Dermis blood vessel endothelial cell (primary cell): ENCODE data around the gene PRTFDC1. TPM values are rescaled to one million over a fixed set of nuclear protein-coding genes. Genes with fewer than 3 reads are reported as not detected.
"Not testable (repeated sequence)": the region's sequence is repeated elsewhere in the genome, so short reads cannot be mapped to it uniquely, and the experiment has no call there.

Experiments used
- DNase-seq: peaks from one replicate; pipeline ENCODE4 v3.0.0; 2010
- total RNA-seq: library from RNA; depleted of rRNA; stranded (reverse); fragments of >200 nt; gene quantifications from 2 replicates; pipeline ENCODE4 v1.2.3, GENCODE V29; 2014

Gene PRTFDC1, protein sequence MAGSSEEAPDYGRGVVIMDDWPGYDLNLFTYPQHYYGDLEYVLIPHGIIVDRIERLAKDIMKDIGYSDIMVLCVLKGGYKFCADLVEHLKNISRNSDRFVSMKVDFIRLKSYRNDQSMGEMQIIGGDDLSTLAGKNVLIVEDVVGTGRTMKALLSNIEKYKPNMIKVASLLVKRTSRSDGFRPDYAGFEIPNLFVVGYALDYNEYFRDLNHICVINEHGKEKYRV
- 8.0 and 13.2 TPM in 2 replicates for total RNA-seq

- DNase-seq, result peak; percentile 35
These were observed at the start of gene PRTFDC1 for GRCh38 chr10:24952143-24952706. Gene PRTFDC1 (minus strand): TSS chr10:24952606. CDS start chr10:24952575, 31 bp downstream.

- no peak for DNase-seq
These were observed 45.6 kb upstream of the PRTFDC1 start for GRCh38 chr10:24998044-24998443.

- DNase-seq, result no peak
These were observed 42.7 kb upstream of the PRTFDC1 start for GRCh38 chr10:24995072-24995471.

DNA sequence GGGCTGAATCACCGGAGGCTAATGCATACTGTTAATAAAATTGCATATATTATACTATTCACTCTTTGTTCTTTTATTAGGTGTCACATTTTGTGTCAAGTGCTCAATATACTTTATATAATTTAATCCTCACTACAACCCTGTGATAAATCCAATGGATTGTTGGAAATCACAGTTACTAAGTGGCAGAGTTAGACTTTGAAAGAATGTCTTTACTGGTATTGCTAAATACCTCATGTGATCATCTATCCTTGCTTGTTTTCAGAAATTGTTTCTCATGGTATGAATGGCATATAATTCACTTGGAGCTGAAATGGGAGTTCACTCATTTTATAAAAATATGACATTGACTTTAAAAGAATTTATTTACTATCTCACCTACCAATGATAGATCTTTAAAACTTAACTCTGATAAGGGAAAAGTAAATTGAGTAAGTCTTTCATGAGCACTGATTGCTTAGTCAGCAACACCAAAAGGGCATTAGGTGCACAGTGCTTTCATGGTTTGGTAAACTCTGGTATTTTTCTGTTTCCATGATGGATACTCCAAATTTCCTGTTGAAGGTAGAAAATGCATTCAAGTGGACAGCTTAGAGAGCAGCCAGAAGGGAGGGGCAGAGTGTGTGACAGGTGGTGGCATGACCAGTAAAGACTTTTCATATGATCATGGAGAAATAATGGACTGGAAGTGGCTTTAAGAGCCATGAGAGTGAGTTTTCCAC lies 41.0 kb upstream of the PRTFDC1 start:
- no peak for DNase-seq

DNA sequence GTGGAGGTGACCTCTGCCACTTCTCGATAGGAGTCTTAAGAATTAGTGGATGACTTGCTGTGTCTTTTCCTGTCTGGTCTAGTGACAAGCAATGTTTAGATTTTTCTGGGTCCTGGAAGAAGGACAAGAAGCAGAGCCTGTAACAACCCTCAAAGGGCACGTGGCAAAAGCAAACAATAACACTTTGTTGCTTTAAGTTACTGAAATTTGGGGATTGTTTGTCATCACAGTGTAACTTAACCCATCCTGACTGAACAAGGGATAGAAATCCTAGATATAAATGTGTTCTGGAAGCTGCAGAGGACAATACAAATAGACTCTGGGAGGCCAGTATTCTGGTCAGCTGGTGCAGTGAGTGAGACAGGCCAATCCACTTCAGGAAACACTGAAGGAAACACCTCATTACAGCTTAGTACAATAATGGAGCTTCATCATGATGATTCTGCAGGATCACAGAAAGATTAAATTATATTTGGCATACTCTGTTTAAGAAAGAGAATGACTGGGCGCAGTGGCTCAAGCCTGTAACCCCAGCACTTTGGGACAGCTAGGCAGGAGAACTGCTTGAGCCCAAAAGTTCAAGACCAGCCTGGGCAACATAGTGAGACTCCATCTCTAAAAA lies 40.2 kb upstream of the PRTFDC1 start:
- peak; percentile 36 for DNase-seq

- no peak for DNase-seq
These were observed 38.9 kb upstream of the PRTFDC1 start for GRCh38 chr10:24991298-24991697.

- DNase-seq, result peak; percentile 9
These were observed 37.5 kb upstream of the PRTFDC1 start for GRCh38 chr10:24989867-24990266.

DNA sequence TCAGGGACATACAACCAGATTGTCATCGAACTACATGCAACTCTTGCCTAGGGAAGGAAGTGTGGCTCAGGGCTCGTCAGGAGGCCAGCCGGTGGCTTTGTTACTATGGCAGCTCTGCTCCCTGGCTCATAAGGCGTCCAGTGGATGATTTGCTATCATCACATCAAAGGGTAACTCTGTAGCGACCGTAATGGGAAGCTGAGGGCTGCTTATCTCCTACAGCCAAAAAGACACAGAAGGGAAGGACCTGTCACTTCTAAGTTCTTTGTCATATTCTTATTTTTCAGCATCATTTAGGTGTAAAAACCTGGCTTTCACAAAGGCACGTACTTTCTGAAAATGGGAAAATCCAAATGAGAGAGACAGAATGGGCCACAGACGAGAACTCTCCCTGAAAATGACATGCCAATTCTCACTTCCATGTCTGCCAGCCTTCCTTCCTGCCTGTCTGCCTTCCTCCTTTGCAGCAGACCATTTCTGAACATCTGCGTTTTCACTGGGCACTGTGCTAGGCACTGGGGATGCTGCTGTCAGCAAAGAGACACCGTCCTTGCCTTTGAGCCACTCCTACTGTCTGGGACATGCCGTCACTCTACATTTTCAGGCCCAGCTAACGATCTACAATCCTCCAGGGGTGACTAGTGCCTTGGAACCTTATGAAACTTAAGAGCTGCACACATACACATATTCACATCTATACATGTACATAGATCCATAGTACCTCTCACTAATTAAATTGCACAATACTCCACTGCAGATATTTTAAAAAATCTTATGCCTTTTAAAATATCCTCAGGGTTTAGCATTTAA lies 36.6 kb upstream of the PRTFDC1 start:
- peak; percentile 14 for DNase-seq

- DNase-seq, result no peak
These were observed 32.5 kb upstream of the PRTFDC1 start for GRCh38 chr10:24984906-24985305.

- DNase-seq, result no peak
These were observed 31.5 kb upstream of the PRTFDC1 start for GRCh38 chr10:24983946-24984345.

DNA sequence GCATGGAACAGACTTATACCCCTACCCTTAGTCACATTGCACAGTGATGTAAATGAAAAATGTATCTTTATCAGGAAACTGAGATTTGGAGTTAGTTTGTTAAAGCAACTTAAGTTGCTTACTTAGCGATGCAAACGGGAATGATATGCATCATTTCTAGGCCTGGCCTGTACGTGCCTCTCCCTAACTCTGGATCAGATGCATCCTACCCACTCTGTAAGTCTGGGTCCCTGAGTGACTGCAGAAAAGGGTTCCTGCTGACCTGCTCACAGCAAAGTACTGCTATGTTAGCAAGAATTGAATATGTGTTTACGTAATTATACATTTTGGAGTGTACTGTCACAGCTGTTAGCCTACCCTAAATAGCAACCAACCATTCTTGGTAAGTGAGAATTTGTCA lies 30.7 kb upstream of the PRTFDC1 start:
- DNase-seq, result no peak

DNA sequence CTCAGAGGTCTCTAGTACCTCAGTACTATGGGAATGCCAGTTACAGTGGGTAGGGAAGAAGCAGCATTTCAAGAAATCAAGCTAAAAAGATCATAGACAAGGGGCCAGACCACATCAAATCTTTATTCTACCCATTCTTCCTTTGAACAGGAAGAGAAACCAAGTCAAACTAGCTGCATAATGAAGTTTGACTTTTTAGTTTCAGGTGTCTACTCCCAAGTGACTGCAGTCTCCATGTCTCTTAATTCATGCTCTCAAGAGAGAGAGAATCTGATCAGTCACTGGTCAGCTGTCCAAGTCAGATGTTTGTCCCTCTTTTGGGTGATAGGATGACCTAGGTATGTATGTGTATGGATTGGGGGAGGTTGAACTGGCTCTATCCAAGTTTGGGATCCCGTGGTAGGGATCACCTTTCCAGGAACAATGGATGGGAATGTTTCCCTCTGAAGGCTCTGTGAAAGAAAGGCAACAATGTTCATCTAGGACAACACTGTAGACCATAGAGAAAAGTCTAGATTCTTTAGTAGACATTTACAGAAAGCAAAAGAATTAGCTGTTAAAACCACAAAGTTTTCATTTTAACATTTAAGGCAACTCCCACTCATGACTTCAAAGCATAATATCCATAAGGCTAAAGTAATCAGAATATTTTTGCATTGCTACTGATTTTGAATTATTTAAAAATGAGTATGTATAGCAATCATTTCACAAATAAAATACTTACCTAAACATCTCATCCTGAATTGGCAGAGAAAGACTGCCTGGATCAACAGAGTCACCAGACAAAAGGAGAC lies 30.1 kb upstream of the PRTFDC1 start:
- no peak for DNase-seq

DNA sequence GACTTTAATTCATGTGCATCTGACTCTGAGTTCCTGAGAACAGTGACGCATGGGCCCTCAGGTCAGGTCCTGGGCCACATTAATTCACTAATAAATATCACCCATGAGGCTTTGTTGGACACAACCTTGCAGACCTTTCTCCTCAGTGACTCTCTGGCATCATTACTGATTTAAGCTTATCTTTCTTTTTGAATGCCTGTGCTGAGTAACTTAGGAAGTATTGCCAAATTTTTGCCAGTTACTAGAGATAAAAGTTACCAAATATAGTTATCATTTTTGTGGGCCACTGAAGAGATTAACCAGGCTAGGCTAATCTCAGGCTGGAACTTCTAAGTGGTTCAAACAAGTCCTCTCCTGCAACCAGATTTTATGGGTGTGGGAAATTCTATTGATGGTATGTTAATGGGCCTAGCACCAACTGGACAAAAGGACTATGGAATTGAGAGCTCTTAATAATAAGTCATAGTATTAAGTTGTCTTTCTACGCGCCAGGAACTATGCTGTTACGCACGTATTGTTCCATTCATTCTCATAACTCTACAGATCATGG lies 28.8 kb upstream of the PRTFDC1 start:
- DNase-seq, result no peak

DNA sequence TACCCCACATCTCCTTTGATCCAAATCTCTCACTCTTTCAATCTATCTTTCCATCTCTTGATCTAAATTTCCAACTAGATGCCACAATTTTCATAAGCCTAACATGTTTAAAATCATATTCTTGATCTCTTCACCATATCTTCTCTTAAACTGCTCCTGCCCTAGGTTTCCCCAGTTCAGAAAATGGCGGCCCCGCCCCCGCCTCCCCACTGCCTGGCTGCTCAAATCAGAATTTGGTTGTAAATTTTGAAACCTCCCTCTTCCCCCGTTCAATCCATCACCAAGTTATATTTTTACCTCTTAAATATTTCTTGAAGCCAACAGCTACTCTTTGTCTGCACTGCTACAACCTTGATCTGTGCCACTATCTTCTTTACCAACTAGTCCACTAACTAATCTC lies 27.3 kb upstream of the PRTFDC1 start:
- no peak for DNase-seq

GRCh38 chr10:24974976-24975375 lies 22.6 kb upstream of the PRTFDC1 start:
- no peak for DNase-seq

DNA sequence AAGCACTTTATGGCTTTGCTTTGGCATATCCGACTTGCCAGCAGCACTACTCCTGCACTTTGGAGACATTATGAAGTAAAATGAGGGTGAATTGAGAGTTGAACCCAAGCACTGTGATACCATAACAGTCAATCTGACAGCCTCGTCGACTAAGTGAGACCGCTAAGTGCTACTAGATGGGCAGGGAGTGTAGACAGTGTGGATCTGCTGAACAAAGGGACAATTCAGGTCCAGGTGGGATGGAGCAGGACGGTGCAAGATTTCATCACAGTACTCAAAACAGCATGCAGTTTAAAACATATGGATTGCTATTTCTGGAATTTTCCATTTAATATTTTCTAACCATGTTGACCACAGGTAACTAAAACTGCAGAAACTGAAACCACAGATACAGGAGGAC lies 20.8 kb upstream of the PRTFDC1 start:
- no peak for DNase-seq

GRCh38 chr10:24971374-24971773 lies 19.0 kb upstream of the PRTFDC1 start:
- no peak for DNase-seq

- DNase-seq, result no peak
These were observed 17.5 kb upstream of the PRTFDC1 start for GRCh38 chr10:24969841-24970281.

GRCh38 chr10:24968951-24969350 lies 16.5 kb upstream of the PRTFDC1 start:
- not testable (repeated sequence) for DNase-seq

GRCh38 chr10:24968349-24968748 lies 15.9 kb upstream of the PRTFDC1 start:
- DNase-seq, result no peak

GRCh38 chr10:24966962-24967481 lies 14.6 kb upstream of the PRTFDC1 start:
- no peak for DNase-seq
